ENCODE results near the gene GPC2. TPM values are rescaled to one million over a fixed set of nuclear protein-coding genes. Genes with fewer than 3 reads are reported as not detected.

The GPC2 gene
- total RNA-seq, 1 experiment from 2014 or later: 45.2 TPM

GRCh38 chr7:100126239-100126930, 50.8 kb downstream of the GPC2 start:
- Histone ChIP-seq H3K18ac (ENCODE audit: insufficient read length, low read depth, low read length) (peak overlapping the region; percentile 96), H4K5ac (ENCODE audit: insufficient read length, low read depth, low read length) (no peak overlapping the region), H3K56ac (ENCODE audit: insufficient read length, low read depth, low read length) (peak overlapping the region; percentile 55), H2BK12ac (ENCODE audit: insufficient read length, low read depth, low read length) (no peak overlapping the region), H3K23ac (ENCODE audit: insufficient read length, low read depth, low read length) (no peak overlapping the region), H4K91ac (ENCODE audit: insufficient read length, low read depth, low read length) (no peak overlapping the region), H3K4me2 (ENCODE audit: insufficient read depth, insufficient read length, low read length) (peak overlapping the region; percentile 92), H3K9me3 (ENCODE audit: control insufficient read depth, low read depth, low read length) (no peaks in the 10 kb centered on the region), H2AK5ac (ENCODE audit: insufficient read length, low read length) (no peak overlapping the region), H2BK5ac (ENCODE audit: insufficient read length, low read length) (peak overlapping the region; percentile 77), H3K14ac (ENCODE audit: insufficient read depth, low read length) (peak overlapping the region; percentile 92; the same call in 1 of the 2 replicates), H3K79me1 (ENCODE audit: insufficient read depth, low read depth, low read length, poor library complexity, severe bottlenecking) (no peaks in the 10 kb centered on the region), H3K27ac (ENCODE audit: insufficient read length, low read depth, low read length) (peak overlapping the region; percentile 86), H3K79me2 (ENCODE audit: insufficient read depth, low read length) (no peaks in the 10 kb centered on the region), H2BK20ac (ENCODE audit: low read depth, low read length, poor library complexity, severe bottlenecking) (no peak overlapping the region), H3K4me1 (ENCODE audit: insufficient read depth, low read length) (no peaks in the 10 kb centered on the region; the same call in 1 of the 2 replicates), H4K20me1 (ENCODE audit: control insufficient read depth, insufficient read depth, insufficient read length) (no peaks in the 10 kb centered on the region), H2BK120ac (ENCODE audit: low read depth, low read length, poor library complexity, severe bottlenecking) (no peak overlapping the region), H2BK15ac (ENCODE audit: low read depth, low read length) (no peak overlapping the region), H2AFZ (ENCODE audit: low read length) (no peak overlapping the region), H3T11ph (ENCODE audit: low read length) (no peak overlapping the region), H3K4ac (ENCODE audit: low read depth, low read length) (no peak overlapping the region), H3K27me3 (ENCODE audit: insufficient read depth, low read length) (no peaks in the 10 kb centered on the region), H3K23me2 (ENCODE audit: insufficient read length, low read depth, low read length, poor library complexity, severe bottlenecking) (peaks cover 15% of the 10 kb centered on the region), H4K8ac (replicated peaks; ENCODE audit: insufficient read length, low read depth, low read length) (peak overlapping the region; percentile 19), H3K9ac (ENCODE audit: extremely low read depth, insufficient read length, low read length) (peak overlapping the region; percentile 95)
- WGBS (ENCODE audit: extremely low coverage, insufficient read length, low lambda C conversion rate): no CpG with 5 or more reads among the region's 29 CpGs
- Mint-ChIP-seq H3K27ac (peak overlapping the region; percentile 99 to 100 (median 99)), H3K27me3 (ENCODE audit: low read depth) (peaks cover 19% of the 10 kb centered on the region), H3K9me3 (no peaks in the 10 kb centered on the region), H3K4me1 (peaks cover 8 to 17% of the 10 kb centered on the region in 2 experiments), H3K4me3 (peak overlapping the region; percentile 98 to 99), H3K36me3 (ENCODE audit: insufficient read depth in 1 of 3, low read depth in 3 of 3) (peaks cover 2 to 14% (median 9%) of the 10 kb centered on the region in 3 experiments; a peak in 4 of 7 replicates)
- TF ChIP-seq, protein P1, sequence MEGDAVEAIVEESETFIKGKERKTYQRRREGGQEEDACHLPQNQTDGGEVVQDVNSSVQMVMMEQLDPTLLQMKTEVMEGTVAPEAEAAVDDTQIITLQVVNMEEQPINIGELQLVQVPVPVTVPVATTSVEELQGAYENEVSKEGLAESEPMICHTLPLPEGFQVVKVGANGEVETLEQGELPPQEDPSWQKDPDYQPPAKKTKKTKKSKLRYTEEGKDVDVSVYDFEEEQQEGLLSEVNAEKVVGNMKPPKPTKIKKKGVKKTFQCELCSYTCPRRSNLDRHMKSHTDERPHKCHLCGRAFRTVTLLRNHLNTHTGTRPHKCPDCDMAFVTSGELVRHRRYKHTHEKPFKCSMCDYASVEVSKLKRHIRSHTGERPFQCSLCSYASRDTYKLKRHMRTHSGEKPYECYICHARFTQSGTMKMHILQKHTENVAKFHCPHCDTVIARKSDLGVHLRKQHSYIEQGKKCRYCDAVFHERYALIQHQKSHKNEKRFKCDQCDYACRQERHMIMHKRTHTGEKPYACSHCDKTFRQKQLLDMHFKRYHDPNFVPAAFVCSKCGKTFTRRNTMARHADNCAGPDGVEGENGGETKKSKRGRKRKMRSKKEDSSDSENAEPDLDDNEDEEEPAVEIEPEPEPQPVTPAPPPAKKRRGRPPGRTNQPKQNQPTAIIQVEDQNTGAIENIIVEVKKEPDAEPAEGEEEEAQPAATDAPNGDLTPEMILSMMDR (conservative IDR thresholded peaks at IDR 0.05): 0 out of 3 replicates have a peak, but pooled peaks have one; percentile 13
- no peak for DNase-seq

Measured in H9 (cell line).